Measurements from ENCODE around the gene RNF130.
A peak's percentile ranks its signal among the peaks of the same experiment; 100 is the strongest.
"Not testable (repeated sequence)": the region's sequence is repeated elsewhere in the genome, so short reads cannot be mapped to it uniquely, and the experiment has no call there.

The RNF130 gene

DNA sequence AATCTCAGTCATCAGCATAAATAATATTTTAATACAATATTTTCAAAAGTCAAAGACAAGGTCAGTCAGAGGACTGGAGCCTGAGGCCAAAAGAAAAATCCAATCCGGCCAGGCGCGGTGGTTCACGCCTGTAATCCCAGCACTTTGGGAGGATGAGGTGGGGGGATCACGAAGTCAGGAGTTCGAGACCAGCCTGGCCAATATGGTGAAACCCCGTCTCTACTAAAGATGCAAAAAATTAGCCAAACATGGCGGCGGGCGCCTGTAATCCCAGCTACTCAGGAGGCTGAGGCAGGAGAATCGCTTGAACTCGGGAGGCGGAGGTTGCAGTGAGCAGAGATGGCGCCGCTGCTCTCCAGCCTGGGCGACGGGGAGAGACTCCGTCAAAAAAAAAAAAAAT lies 18.1 kb upstream of the RNF130 start:
- peaks cover 17 to 57% (median 47%) of the 10 kb centered on the region in 4 experiments for H3K4me1 ChIP-seq (ENCODE audit: control extremely low read depth in 1 of 4, control insufficient read depth in 4 of 4, insufficient read depth in 4 of 4, low read length in 3 of 4)
- H3K9me3 ChIP-seq (ENCODE audit: control extremely low read depth in 1 of 5, control insufficient read depth in 4 of 5, insufficient read depth in 2 of 5, low read depth in 1 of 5, low read length in 4 of 5); H3K36me3 ChIP-seq (ENCODE audit: control insufficient read depth in 4 of 4, insufficient read depth in 4 of 4, low read length in 3 of 4); H3K27ac ChIP-seq (ENCODE audit: insufficient read depth in 1 of 2, low read depth in 1 of 2, low read length in 2 of 2, poor library complexity in 1 of 2, severe bottlenecking in 2 of 2); POLR2A ChIA-PET; DNase-seq; H3K27me3 ChIP-seq (replicated peaks in 2 of 5; ENCODE audit: control insufficient read depth in 4 of 5, insufficient read depth in 5 of 5, low read length in 4 of 5): not testable (repeated sequence)
- CTCF ChIA-PET, result interaction anchor here (0.6 to 6.4 kb wide), 3 partner anchors 12 to 73 kb away, joined by 3 to 58 read pairs (median 3); no protein-coding TSS in a partner anchor
- WGBS (ENCODE audit: insufficient coverage), result 86% methylated on average over 10 of the region's 18 CpGs
- peak overlapping the region in 4 of 7 experiments; percentile 67 to 78 (median 74) for H3K4me3 ChIP-seq (ENCODE audit: control insufficient read depth in 1 of 7, extremely low read depth in 1 of 7, insufficient read depth in 4 of 7, low read depth in 2 of 7, low read length in 6 of 7)

DNA sequence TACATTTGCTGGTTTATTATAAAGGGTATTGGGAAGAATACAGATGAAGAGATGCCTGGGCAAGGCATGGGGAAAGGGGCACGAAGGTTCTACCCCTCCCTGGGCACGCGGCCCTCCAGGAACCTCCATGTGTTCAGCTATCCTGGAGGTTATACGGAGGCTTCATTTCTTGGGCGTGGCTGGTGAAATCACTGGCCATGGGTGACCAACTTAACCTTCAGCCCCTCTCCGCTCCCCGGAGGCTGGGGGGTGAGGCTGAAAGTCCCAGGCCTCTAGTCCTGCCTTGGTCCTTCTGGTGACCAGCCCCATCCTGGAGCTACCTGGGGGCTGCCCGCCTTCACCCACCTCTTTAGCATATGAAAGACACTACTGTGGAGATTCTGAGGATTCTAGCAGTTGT lies 17.0 kb upstream of the RNF130 start:
- Histone ChIP-seq H3K4me1 (ENCODE audit: control extremely low read depth in 1 of 4, control insufficient read depth in 4 of 4, insufficient read depth in 4 of 4, low read length in 3 of 4) (peaks cover 17 to 55% (median 44%) of the 10 kb centered on the region in 4 experiments), H3K36me3 (ENCODE audit: control insufficient read depth in 4 of 4, insufficient read depth in 4 of 4, low read length in 3 of 4) (no peaks in the 10 kb centered on the region), H3K27me3 (replicated peaks in 2 of 5; ENCODE audit: control insufficient read depth in 4 of 5, insufficient read depth in 5 of 5, low read length in 4 of 5) (no peaks in the 10 kb centered on the region), H3K9me3 (ENCODE audit: control extremely low read depth in 1 of 5, control insufficient read depth in 4 of 5, insufficient read depth in 2 of 5, low read depth in 1 of 5, low read length in 4 of 5) (no peaks in the 10 kb centered on the region), H3K4me3 (ENCODE audit: control insufficient read depth in 1 of 7, extremely low read depth in 1 of 7, insufficient read depth in 4 of 7, low read depth in 2 of 7, low read length in 6 of 7) (no peak overlapping the region), H3K27ac (ENCODE audit: insufficient read depth in 1 of 2, low read depth in 1 of 2, low read length in 2 of 2, poor library complexity in 1 of 2, severe bottlenecking in 2 of 2) (no peak overlapping the region)
- CTCF ChIA-PET, result interaction anchor here (0.7 to 6.4 kb wide), 4 partner anchors 11 to 97 kb away, joined by 3 to 58 read pairs (median 4); no protein-coding TSS in a partner anchor
- POLR2A ChIA-PET, result no interaction called here
- no peak for DNase-seq
- 93% methylated on average over 3 of the region's 8 CpGs for WGBS (ENCODE audit: insufficient coverage)

DNA sequence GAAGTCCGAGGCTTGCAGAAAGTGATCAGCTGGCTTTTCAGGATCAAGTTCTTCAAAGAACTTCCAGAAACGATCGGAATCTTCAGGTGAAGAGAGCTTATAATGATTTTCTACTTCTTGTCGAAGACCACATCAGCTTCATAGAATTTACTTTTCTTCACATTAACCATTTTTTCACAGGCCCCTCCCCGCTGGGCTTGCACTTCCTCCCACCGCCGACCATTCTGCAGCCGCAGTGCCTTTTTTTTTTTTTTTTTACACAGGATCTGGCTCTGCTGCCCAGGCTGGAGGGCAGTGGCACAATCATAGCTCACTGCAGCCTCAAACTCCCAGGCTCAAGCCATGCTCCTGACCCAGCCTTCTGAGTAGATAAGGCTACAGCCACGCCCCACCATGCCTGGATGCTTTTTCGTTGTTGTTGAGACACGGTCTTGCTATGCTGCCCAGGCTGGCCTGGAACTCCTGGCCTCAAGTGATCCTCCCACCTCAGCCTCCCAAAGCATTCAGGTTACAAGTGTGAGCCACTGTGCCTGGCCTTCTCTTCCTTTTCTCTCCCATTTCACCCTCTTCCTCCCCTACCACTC lies 15.3 kb upstream of the RNF130 start:
- Histone ChIP-seq H3K9me3 (ENCODE audit: control extremely low read depth in 1 of 5, control insufficient read depth in 4 of 5, insufficient read depth in 2 of 5, low read depth in 1 of 5, low read length in 4 of 5) (no peaks in the 10 kb centered on the region), H3K4me1 (ENCODE audit: control extremely low read depth in 1 of 4, control insufficient read depth in 4 of 4, insufficient read depth in 4 of 4, low read length in 3 of 4) (peaks cover 12 to 40% (median 29%) of the 10 kb centered on the region in 4 experiments), H3K4me3 (ENCODE audit: control insufficient read depth in 1 of 7, extremely low read depth in 1 of 7, insufficient read depth in 4 of 7, low read depth in 2 of 7, low read length in 6 of 7) (no peak overlapping the region), H3K27ac (ENCODE audit: insufficient read depth in 1 of 2, low read depth in 1 of 2, low read length in 2 of 2, poor library complexity in 1 of 2, severe bottlenecking in 2 of 2) (no peak overlapping the region), H3K36me3 (ENCODE audit: control insufficient read depth in 4 of 4, insufficient read depth in 4 of 4, low read length in 3 of 4) (no peaks in the 10 kb centered on the region), H3K27me3 (replicated peaks in 2 of 5; ENCODE audit: control insufficient read depth in 4 of 5, insufficient read depth in 5 of 5, low read length in 4 of 5) (no peaks in the 10 kb centered on the region)
- 99% methylated on average over 8 of the region's 11 CpGs for WGBS (ENCODE audit: insufficient coverage)
- ChIA-PET CTCF (interaction anchor here (1.2 to 1.6 kb wide), 3 partner anchors 17 to 176 kb away, joined by 3 to 4 read pairs (median 4); no protein-coding TSS in a partner anchor), POLR2A (no interaction called here)
- DNase-seq, result no peak

DNA sequence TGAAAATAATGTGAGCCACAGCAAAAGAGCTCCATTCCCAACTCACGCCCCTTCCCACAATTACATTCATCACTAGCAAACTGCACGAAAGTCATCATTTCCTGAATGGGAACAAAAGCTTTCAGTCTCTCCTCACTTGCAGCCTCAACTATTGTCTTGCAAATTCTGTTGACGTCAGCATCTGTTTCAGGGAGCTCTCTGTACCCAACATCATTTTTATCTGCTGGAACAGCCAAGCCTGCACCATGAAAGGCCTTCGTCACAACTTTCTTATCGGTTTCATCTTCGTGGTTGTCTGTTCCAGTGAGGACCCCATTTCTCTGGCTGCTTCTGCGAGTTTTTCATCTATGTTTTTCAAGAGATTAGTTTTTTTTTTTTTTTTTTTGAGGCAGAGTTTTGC lies 14.3 kb upstream of the RNF130 start:
- POLR2A ChIA-PET, result no interaction called here
- DNase-seq, result peak; percentile 85 to 92 (median 86)

DNA sequence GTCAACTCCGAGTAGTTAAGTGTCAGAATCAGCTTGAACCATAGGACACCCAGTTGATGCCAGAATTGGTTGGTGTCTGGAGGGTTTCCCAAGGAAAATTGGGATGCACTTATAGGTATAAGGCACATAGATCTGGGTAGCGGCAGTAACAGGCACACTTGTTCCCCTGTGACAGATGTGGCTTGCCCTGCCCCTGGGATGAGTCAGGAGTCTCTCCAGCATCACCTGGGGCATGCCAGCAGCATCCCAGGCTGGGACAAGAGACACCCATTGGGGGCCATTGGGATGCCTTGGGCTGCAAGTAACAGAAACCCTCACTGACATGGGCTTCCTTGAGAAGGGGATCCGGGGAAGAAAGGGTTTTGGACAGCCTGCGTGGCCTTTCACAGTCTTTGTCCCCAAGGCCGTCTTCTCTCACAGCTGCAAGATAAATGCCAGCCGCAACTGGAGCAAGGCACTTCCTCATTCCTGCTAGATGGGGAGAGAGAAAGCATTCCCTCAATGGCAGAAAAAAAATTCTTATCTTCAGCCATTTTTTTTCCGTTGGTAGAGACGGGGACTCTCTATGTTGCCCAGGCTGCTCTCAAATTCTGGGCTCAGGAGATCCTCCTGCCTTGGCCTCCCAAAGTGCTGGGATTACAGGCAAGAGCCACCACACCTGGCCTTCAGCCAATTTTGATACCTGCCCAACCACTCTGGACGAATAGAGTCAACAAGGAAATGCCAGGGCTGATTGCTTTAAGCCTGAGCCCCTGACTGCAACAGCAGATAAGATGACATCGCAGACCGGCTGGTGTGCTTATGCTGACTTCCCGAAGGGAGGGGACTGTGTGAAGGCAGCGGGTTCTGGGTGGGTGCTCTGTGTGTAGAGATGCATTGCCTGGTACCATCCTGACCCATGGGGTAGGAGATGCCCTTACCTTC lies 13.3 kb upstream of the RNF130 start:
- peak; percentile 66 to 89 (median 81) for DNase-seq
- Histone ChIP-seq H3K36me3 (ENCODE audit: control insufficient read depth in 4 of 4, insufficient read depth in 4 of 4, low read length in 3 of 4) (no peaks in the 10 kb centered on the region), H3K4me1 (ENCODE audit: control extremely low read depth in 1 of 4, control insufficient read depth in 4 of 4, insufficient read depth in 4 of 4, low read length in 3 of 4) (peaks cover 9 to 33% (median 28%) of the 10 kb centered on the region in 4 experiments), H3K27ac (ENCODE audit: insufficient read depth in 1 of 2, low read depth in 1 of 2, low read length in 2 of 2, poor library complexity in 1 of 2, severe bottlenecking in 2 of 2) (peak overlapping the region; percentile 54 to 76), H3K27me3 (replicated peaks in 2 of 5; ENCODE audit: control insufficient read depth in 4 of 5, insufficient read depth in 5 of 5, low read length in 4 of 5) (no peaks in the 10 kb centered on the region), H3K9me3 (ENCODE audit: control extremely low read depth in 1 of 5, control insufficient read depth in 4 of 5, insufficient read depth in 2 of 5, low read depth in 1 of 5, low read length in 4 of 5) (peaks cover 0 to 2% (median 0%) of the 10 kb centered on the region in 5 experiments), H3K4me3 (ENCODE audit: control insufficient read depth in 1 of 7, extremely low read depth in 1 of 7, insufficient read depth in 4 of 7, low read depth in 2 of 7, low read length in 6 of 7) (peak overlapping the region in 6 of 7 experiments; percentile 3 to 53 (median 35))
- CTCF ChIA-PET, result interaction anchor here (1.1 to 1.6 kb wide), 3 partner anchors 15 to 35 kb away, joined by 3 to 4 read pairs (median 4); no protein-coding TSS in a partner anchor
- WGBS (ENCODE audit: insufficient coverage), result 35% methylated on average over 8 of the region's 13 CpGs
- POLR2A ChIA-PET, result interaction anchor here (0.7 kb wide), 1 partner anchor 10 kb away, joined by 4 read pairs; no protein-coding TSS in a partner anchor

More for the DNA sequence above, 14.3 kb upstream of the RNF130 start:
- peak overlapping the region in 3 of 7 experiments; percentile 3 to 37 (median 7) for H3K4me3 ChIP-seq (ENCODE audit: control insufficient read depth in 1 of 7, extremely low read depth in 1 of 7, insufficient read depth in 4 of 7, low read depth in 2 of 7, low read length in 6 of 7)
- H3K36me3 ChIP-seq (ENCODE audit: control insufficient read depth in 4 of 4, insufficient read depth in 4 of 4, low read length in 3 of 4), result no peaks in the 10 kb centered on the region
- H3K9me3 ChIP-seq (ENCODE audit: control extremely low read depth in 1 of 5, control insufficient read depth in 4 of 5, insufficient read depth in 2 of 5, low read depth in 1 of 5, low read length in 4 of 5), result peaks cover 0 to 2% (median 0%) of the 10 kb centered on the region in 5 experiments
- H3K27ac ChIP-seq (ENCODE audit: insufficient read depth in 1 of 2, low read depth in 1 of 2, low read length in 2 of 2, poor library complexity in 1 of 2, severe bottlenecking in 2 of 2), result no peak overlapping the region
- H3K27me3 ChIP-seq (replicated peaks in 2 of 5; ENCODE audit: control insufficient read depth in 4 of 5, insufficient read depth in 5 of 5, low read length in 4 of 5), result no peaks in the 10 kb centered on the region
- whole genome bisulfite sequencing (ENCODE audit: insufficient coverage), result 36% methylated on average over 6 of the region's 7 CpGs
- peaks cover 9 to 29% (median 24%) of the 10 kb centered on the region in 4 experiments for H3K4me1 ChIP-seq (ENCODE audit: control extremely low read depth in 1 of 4, control insufficient read depth in 4 of 4, insufficient read depth in 4 of 4, low read length in 3 of 4)
- CTCF ChIA-PET, result interaction anchor here (1.6 kb wide), 1 partner anchor 16 kb away, joined by 4 read pairs; no protein-coding TSS in a partner anchor

DNA sequence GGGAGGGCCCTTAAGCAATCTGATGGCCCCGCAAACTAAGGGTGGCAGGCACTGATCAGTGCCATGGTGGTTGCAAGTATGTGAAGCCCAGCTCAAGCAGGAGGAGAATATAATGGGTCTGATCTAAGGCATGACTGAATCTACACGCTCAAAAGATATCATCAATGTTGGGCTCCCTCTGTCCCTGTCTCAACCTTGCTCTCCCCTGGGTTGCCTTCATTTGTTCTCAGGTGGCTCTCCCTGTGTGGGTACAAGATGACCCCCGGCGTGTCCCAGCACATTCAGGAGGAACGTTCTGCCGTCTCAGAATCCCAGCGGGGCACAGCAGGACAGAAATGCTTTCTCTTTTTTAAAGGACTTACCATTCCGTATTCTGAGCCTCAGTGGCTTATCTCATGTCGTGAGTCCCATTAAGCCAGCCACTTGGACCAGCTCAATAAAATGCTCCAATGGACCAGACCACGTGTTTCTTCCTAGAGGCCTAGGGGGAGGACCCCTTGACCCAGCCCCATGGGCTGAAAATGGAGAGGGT lies 12.0 kb upstream of the RNF130 start:
- H3K27me3 ChIP-seq (replicated peaks in 2 of 5; ENCODE audit: control insufficient read depth in 4 of 5, insufficient read depth in 5 of 5, low read length in 4 of 5), result no peaks in the 10 kb centered on the region
- no peak overlapping the region for H3K27ac ChIP-seq (ENCODE audit: insufficient read depth in 1 of 2, low read depth in 1 of 2, low read length in 2 of 2, poor library complexity in 1 of 2, severe bottlenecking in 2 of 2)
- WGBS (ENCODE audit: insufficient coverage), result 99% methylated on average over 10 of the region's 10 CpGs
- peaks cover 9 to 37% (median 31%) of the 10 kb centered on the region in 4 experiments for H3K4me1 ChIP-seq (ENCODE audit: control extremely low read depth in 1 of 4, control insufficient read depth in 4 of 4, insufficient read depth in 4 of 4, low read length in 3 of 4)
- DNase-seq, result no peak
- POLR2A ChIA-PET, result no interaction called here
- H3K9me3 ChIP-seq (ENCODE audit: control extremely low read depth in 1 of 5, control insufficient read depth in 4 of 5, insufficient read depth in 2 of 5, low read depth in 1 of 5, low read length in 4 of 5), result peaks cover 0 to 2% (median 0%) of the 10 kb centered on the region in 5 experiments
- H3K36me3 ChIP-seq (ENCODE audit: control insufficient read depth in 4 of 4, insufficient read depth in 4 of 4, low read length in 3 of 4), result no peaks in the 10 kb centered on the region
- CTCF ChIA-PET, result interaction anchor here (1.1 to 1.7 kb wide), 3 partner anchors 9 to 107 kb away, joined by 3 to 4 read pairs (median 4); no protein-coding TSS in a partner anchor
- H3K4me3 ChIP-seq (ENCODE audit: control insufficient read depth in 1 of 7, extremely low read depth in 1 of 7, insufficient read depth in 4 of 7, low read depth in 2 of 7, low read length in 6 of 7), result no peak overlapping the region

Measured in common myeloid progenitor, CD34-positive (primary cell).